Measurements from ENCODE around the gene TNP2.

TNP2 gene

GRCh38 chr16:11254913-11255736 lies 14.0 kb downstream of the TNP2 start:
- DNase-seq, result peak; percentile 51 to 55 (median 52)

DNA sequence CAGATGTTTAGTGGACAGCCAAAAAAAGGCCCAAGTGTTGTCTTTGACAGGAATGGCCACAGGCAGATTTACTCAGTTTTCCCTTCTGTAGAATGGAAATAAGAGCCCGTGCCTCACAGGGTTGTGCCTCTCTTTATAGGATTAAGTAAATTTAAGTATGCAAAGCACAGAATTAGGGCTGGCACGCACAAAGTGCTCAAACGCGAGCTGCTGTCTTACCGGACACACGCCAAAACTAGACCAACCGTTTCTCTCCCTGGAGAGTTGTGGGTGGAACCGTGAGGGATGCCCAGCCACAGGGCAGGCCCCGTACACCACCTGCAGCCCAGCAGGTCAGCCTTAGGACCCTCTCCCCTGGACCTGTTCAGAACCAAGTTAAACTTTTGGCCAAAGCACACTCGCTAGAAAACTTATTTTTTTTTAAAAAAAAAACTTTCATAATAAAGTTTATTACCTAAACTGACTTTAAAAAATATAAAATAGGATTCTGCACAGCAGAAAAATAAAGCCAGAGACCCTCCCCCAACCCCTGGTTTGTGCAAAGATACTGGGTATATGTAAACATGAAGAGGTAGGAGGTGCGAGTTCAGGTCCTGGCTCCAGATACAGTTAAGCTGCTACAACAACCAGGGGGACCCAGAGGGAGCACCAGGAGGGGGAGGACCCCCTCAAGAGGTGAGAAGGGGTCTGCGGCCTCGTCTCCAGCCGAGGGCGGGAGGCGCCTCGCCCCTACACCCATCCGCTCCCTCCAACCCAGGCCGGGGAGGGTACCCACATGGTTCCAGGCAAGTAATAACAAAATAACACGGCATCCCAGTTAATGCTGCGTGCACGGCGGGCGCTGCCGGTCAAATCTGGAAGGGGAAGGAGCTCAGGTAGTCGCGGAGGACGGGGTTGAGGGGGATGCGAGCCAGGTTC lies 14.9 kb downstream of the TNP2 start:
- peak in 1 of 4 experiments; percentile 30 for DNase-seq

GRCh38 chr16:11253009-11253994 lies 15.8 kb downstream of the TNP2 start:
- peak in 1 of 4 experiments; percentile 31 for DNase-seq

- DNase-seq, result peak in 1 of 4 experiments; percentile 15
Measured at GRCh38 chr16:11252482-11252931, 16.6 kb downstream of the TNP2 start.

DNA sequence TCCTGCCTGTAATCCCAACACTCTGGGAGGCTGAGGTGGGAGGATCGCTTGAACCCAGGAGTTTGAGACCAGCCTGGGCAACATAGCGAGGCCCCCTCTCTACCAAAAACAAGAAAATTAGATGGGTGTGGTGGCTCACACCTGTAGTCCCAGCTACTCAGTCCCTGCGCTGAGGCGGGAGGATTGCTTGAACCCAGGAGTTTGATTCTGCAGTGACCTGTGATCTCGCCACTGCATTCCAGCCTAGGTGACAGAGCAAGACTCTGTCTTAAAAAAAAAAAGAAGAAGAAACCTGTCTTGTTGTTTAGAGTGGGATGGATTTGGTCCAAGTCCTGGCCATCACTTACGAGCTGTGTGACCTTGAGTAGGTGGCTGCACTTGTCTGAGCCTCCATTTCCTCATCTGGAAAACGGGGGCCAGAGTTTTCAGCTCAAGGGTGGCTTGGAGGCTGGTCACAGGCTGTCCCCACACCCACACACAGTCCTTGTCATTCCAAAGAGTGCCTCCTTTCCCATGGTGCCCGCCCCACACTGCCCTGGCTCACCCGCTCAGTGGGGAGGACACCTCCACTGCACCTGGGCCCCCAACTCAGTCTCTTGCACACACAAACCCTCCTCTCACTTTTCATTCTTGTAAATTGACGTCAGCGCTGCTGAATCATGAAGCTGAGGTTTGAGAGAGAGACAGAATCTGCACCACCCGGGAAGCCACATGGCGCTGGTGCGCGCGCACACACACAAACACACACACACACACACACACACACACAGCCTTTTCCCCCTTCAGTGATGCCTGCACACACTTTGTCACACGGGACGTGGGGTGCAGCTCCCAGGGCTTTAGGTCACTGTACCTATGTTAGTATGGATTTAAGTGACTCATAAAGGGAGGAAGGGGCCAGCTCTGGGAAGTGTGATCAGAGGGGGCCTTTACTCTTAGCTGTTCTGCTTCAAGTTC lies 17.3 kb downstream of the TNP2 start:
- peak; percentile 62 to 70 (median 66) for DNase-seq

- no peak for DNase-seq
Measured at GRCh38 chr16:11250786-11251524, 18.2 kb downstream of the TNP2 start.

- DNase-seq, result no peak
Measured at GRCh38 chr16:11250091-11250785, 18.9 kb downstream of the TNP2 start.

DNA sequence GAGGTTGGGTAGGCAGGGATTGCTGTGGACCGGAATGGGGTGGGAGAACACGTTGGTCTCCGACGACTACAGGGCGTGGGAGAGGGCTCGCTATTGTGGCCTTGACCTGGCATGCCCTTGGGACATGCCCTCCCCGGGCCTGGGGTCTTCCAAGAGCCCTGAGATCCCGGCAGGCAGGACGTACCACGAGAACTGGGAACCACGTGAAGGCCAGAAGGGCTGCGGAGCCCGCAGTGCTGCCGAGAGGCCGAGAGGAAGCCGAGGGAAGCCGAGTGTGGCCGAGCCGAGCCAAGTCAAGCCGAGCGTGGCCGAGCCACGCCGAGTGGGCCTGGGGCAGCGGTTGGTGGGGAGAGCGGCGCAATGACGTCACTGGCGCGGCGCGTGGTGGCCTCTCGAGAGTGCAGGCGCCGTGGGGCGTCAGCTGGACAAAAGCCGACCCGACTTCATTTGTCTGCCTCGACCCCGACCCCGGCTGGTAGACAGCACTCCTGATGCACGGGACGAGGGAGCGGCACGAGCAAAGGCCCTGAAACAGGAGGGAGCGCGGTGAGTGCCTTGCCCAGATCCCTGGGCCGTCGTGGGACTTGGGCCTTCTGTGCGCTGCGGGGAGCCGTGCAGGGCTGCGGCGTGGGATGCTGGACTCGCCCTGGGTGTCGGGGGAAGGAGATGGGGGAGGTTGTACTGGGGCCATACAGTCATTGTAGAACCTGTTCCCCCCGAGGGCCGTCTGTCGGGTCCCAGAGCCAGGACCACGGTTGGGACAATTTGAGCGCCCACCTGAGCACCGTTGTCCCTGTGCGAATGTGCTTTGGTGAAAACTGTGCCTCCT lies 19.7 kb downstream of the TNP2 start:
- peak in 1 of 4 experiments; percentile 18 for DNase-seq

GRCh38 chr16:11248133-11248532 lies 21.0 kb downstream of the TNP2 start:
- DNase-seq, result no peak

DNA sequence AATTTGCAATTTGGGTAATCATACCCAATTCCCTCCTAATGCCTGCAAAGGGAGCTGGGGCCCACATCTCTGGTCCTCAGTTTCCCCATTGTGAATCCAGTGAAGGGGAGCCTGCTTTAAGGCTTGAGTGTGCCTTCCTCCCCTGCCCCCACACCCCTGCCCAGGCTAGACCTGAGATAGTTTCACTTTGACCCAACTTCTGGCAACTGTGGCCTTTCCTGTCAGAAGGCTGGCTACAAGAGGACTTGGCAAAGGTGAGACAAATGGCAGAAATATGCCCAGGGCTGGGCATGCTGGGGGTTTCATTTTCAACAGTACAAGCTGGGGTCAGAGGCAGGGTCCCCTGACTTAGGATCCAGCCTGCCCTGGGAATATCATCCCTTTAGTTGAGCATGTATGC lies 23.1 kb downstream of the TNP2 start:
- no peak for DNase-seq

DNA sequence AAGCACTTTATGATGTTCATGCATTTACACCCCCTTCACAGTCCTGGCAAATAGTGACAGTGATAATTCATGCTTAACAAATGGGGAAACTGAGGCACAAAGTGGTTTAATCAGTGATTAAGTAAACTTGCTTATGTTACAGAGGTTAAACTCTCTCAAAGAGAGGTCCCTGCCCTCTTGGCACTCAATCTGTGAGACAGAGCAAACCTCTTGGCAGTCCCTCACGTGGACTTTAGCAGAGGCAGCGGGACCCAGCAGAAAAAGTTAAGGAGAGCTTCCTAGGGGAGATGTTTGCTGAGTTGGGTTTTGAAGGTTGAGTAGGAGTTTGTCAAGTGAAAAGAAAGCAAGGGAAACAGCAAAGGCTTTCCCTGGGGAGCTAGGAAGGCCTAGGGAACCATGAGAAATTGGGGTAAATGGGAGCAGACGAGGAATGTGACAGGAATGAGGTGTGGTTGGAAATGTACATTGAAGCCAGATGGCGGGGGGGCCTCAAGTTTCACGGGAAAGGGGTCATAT lies 23.8 kb downstream of the TNP2 start:
- no peak for DNase-seq

- no peak for DNase-seq
Measured at GRCh38 chr16:11242658-11243057, 26.5 kb downstream of the TNP2 start.

DNA sequence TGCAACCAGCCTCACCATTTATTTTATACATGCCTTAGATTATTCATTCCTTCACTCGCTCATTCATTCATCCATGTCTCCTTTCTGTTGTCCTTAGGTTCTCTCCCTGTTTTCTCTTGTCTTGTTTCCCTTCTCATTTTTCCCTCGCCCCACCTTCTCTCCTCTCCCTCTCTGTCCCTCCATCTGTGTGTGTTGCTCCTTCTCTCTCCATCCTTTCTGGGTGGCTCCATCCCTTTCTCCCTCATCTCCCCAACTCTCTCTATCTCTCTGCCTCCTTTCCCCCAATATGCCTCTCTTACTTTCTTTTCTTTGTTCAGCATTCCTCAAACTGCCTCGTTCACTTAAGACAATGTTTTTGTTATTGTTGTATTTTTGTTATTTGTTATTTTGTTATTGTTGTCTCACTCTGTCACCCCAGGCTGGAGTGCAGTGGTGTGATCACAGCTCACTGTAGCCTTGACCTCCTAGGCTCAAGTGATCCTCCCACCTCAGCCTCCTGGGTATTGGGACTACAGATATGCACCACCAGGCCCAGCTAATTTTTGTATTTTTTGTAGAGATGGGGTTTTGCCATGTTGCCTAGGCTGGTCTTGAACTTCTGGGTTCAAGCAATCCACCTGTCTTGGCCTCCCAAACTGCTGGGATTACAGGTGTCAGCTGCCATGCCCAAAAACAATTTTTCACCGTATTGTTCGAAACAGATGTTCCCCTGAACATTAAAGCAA lies 27.5 kb downstream of the TNP2 start:
- DNase-seq, result no peak

GRCh38 chr16:11240636-11241473 lies 28.3 kb downstream of the TNP2 start:
- DNase-seq, result no peak

- DNase-seq, result no peak
Measured at GRCh38 chr16:11239644-11240632, 29.2 kb downstream of the TNP2 start.
